ES-I3 (cell line): Measurements from ENCODE around the gene DAPK1.

Experiments
- H3K36me3 ChIP-seq: 2 replicates; pipeline ENCODE4 v1.6.1; 2013; ENCODE audit warnings: mild to moderate bottlenecking, low read length, control low read depth, moderate library complexity; ENCODE audit not compliant: insufficient read depth
- H3K4me1 ChIP-seq: 2 replicates; pipeline ENCODE4 v1.6.1; 2013; ENCODE audit warnings: mild to moderate bottlenecking, control low read depth, low read length; ENCODE audit not compliant: insufficient read depth
- H3K9ac ChIP-seq: 2 replicates; pipeline ENCODE4 v1.6.1; 2013; ENCODE audit warnings: low read depth, mild to moderate bottlenecking, low read length, moderate library complexity
- H3K9me3 ChIP-seq: 2 replicates; pipeline ENCODE4 v1.6.1; 2013; ENCODE audit warnings: mild to moderate bottlenecking, low read length, moderate library complexity; ENCODE audit not compliant: control insufficient read depth, insufficient read depth

The DAPK1 gene

GRCh38 chr9:87516926-87517290, 19.2 kb downstream of the DAPK1 start:
- H3K36me3 ChIP-seq = peaks cover 9% of the 10 kb centered on the region; the same call in 1 of the 2 replicates

GRCh38 chr9:87517732-87518131, 20.1 kb downstream of the DAPK1 start:
- Histone ChIP-seq H3K36me3 (peaks cover 9% of the 10 kb centered on the region; the same call in 1 of the 2 replicates), H3K9me3 (no peaks in the 10 kb centered on the region), H3K4me1 (peaks cover 40% of the 10 kb centered on the region), H3K9ac (no peak overlapping the region)

More at GRCh38 chr9:87516926-87517290, 19.2 kb downstream of the DAPK1 start:
- no peaks in the 10 kb centered on the region for H3K9me3 ChIP-seq
- H3K4me1 ChIP-seq = peaks cover 40% of the 10 kb centered on the region
- H3K9ac ChIP-seq = no peak overlapping the region

- H3K9me3 ChIP-seq = no peaks in the 10 kb centered on the region
- peaks cover 42% of the 10 kb centered on the region for H3K4me1 ChIP-seq
- H3K9ac ChIP-seq = no peak overlapping the region
- peaks cover 9% of the 10 kb centered on the region; the same call in 1 of the 2 replicates for H3K36me3 ChIP-seq
Observed at GRCh38 chr9:87518702-87519335, 21.2 kb downstream of the DAPK1 start.

GRCh38 chr9:87519461-87519860, 21.8 kb downstream of the DAPK1 start:
- Histone ChIP-seq H3K9ac (no peak overlapping the region), H3K9me3 (no peaks in the 10 kb centered on the region), H3K36me3 (peaks cover 9% of the 10 kb centered on the region; the same call in 1 of the 2 replicates), H3K4me1 (peaks cover 43% of the 10 kb centered on the region)

- H3K9ac ChIP-seq = no peak overlapping the region
- no peaks in the 10 kb centered on the region for H3K9me3 ChIP-seq
- H3K4me1 ChIP-seq = peaks cover 41% of the 10 kb centered on the region
- H3K36me3 ChIP-seq = peaks cover 5% of the 10 kb centered on the region; the same call in 1 of the 2 replicates
Observed at GRCh38 chr9:87520172-87520683, 22.6 kb downstream of the DAPK1 start.

GRCh38 chr9:87521834-87522233, 24.2 kb downstream of the DAPK1 start:
- Histone ChIP-seq H3K9ac (no peak overlapping the region), H3K4me1 (peaks cover 25% of the 10 kb centered on the region), H3K9me3 (no peaks in the 10 kb centered on the region), H3K36me3 (peaks cover 5% of the 10 kb centered on the region; the same call in 1 of the 2 replicates)

- peaks cover 14% of the 10 kb centered on the region; the same call in 1 of the 2 replicates for H3K4me1 ChIP-seq
- 0 out of 2 replicates have a peak, but pooled peaks cover 2% of the 10 kb centered on the region for H3K36me3 ChIP-seq
- H3K9ac ChIP-seq = no peak overlapping the region
- no peaks in the 10 kb centered on the region for H3K9me3 ChIP-seq
Observed at GRCh38 chr9:87524061-87524460, 26.4 kb downstream of the DAPK1 start.

- H3K4me1 ChIP-seq = peaks cover 17% of the 10 kb centered on the region
- no peaks in the 10 kb centered on the region for H3K9me3 ChIP-seq
- no peak overlapping the region for H3K9ac ChIP-seq
- H3K36me3 ChIP-seq = 0 out of 2 replicates have a peak, but pooled peaks cover 2% of the 10 kb centered on the region
Observed at GRCh38 chr9:87525546-87526303, 28.1 kb downstream of the DAPK1 start.

GRCh38 chr9:87527211-87527916, 29.7 kb downstream of the DAPK1 start:
- Histone ChIP-seq H3K36me3 (no peaks in the 10 kb centered on the region), H3K9me3 (no peaks in the 10 kb centered on the region), H3K4me1 (peaks cover 30% of the 10 kb centered on the region)

GRCh38 chr9:87528969-87529368, 31.3 kb downstream of the DAPK1 start:
- H3K36me3 ChIP-seq = no peaks in the 10 kb centered on the region
- H3K9ac ChIP-seq = no peak overlapping the region
- no peaks in the 10 kb centered on the region for H3K9me3 ChIP-seq
- peaks cover 27% of the 10 kb centered on the region for H3K4me1 ChIP-seq

More at GRCh38 chr9:87527211-87527916, 29.7 kb downstream of the DAPK1 start:
- no peak overlapping the region for H3K9ac ChIP-seq

GRCh38 chr9:87529671-87530070, 32.0 kb downstream of the DAPK1 start:
- H3K9me3 ChIP-seq = no peaks in the 10 kb centered on the region
- no peak overlapping the region for H3K9ac ChIP-seq
- H3K36me3 ChIP-seq = no peaks in the 10 kb centered on the region
- H3K4me1 ChIP-seq = peaks cover 27% of the 10 kb centered on the region

- no peak overlapping the region for H3K9ac ChIP-seq
- no peaks in the 10 kb centered on the region for H3K9me3 ChIP-seq
- no peaks in the 10 kb centered on the region for H3K36me3 ChIP-seq
- H3K4me1 ChIP-seq = peaks cover 27% of the 10 kb centered on the region
Observed at GRCh38 chr9:87530716-87531115, 33.0 kb downstream of the DAPK1 start.

- H3K9me3 ChIP-seq = no peaks in the 10 kb centered on the region
Observed at GRCh38 chr9:87531370-87532295, 34.0 kb downstream of the DAPK1 start.

More at GRCh38 chr9:87531370-87532295, 34.0 kb downstream of the DAPK1 start:
- no peaks in the 10 kb centered on the region for H3K36me3 ChIP-seq
- peaks cover 32% of the 10 kb centered on the region for H3K4me1 ChIP-seq
- H3K9ac ChIP-seq = no peak overlapping the region
